ENCODE results near the gene TMEM9B.

The TMEM9B gene

DNA sequence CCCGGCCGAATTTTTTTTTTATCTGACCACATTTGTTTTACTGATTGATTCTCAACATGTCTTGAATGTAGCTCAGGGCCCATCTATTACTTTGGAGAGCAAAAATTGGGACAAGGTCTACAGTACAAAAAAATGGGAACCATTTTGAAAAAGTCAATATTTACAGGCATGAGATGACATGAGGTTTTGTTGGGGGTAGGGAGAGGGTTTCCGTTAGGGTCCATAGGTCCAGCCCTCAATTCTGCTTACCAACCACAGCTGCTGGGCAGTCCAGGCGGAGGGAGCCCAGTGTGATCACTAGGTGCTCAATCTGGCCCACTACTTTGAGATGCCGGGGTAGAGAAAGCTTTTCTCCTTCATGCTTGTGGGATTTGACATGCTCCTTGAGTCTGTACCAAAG is 21.2 kb upstream of the TMEM9B start:
- TF ChIP-seq, protein P1, sequence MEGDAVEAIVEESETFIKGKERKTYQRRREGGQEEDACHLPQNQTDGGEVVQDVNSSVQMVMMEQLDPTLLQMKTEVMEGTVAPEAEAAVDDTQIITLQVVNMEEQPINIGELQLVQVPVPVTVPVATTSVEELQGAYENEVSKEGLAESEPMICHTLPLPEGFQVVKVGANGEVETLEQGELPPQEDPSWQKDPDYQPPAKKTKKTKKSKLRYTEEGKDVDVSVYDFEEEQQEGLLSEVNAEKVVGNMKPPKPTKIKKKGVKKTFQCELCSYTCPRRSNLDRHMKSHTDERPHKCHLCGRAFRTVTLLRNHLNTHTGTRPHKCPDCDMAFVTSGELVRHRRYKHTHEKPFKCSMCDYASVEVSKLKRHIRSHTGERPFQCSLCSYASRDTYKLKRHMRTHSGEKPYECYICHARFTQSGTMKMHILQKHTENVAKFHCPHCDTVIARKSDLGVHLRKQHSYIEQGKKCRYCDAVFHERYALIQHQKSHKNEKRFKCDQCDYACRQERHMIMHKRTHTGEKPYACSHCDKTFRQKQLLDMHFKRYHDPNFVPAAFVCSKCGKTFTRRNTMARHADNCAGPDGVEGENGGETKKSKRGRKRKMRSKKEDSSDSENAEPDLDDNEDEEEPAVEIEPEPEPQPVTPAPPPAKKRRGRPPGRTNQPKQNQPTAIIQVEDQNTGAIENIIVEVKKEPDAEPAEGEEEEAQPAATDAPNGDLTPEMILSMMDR (IDR thresholded peaks at IDR 0.05) = no peak

DNA sequence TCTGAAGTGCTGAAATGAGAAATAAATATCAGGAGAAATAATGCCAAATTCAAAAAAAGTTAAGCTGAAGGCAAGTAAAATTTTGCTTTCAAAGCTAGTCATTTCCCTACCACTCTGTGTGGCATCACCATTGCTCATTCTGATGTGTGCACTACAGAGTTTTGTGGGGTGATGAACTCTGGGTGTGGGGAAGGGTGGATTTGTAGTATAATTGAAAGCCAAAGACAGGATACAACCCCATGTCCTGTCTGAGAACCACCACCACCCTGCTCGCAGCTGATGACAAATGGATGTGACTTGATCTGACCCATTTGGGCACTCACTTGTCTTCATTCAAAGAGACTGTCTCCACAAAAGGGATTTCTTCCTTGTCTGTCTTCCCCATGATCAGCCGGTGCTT is 19.3 kb upstream of the TMEM9B start:
- TF ChIP-seq, protein P1 (IDR thresholded peaks at IDR 0.05) = no peak

DNA sequence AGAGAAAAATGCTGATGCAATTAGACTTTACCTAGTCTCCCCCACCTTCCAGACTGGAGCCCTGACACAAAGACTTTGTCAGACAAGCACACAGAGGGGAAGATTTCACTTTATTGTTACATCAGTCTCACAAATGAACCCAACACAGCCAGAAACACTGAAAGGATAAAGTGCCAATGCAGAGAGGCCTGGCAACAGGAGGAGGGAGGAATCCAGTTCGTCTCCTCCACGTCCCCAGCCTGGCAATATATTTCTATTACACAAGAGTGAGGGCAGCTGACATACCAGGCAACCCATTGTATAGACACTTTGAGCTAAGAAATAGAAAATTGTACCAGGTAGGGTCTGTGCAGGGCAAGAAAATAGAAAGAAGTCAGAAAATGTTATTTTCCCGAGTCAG is 16.2 kb upstream of the TMEM9B start:
- TF ChIP-seq, protein P1 (IDR thresholded peaks at IDR 0.05) = no peak

- TF ChIP-seq, protein P1 (IDR thresholded peaks at IDR 0.05) = no peak
Measured at GRCh38 chr11:8973121-8973520, 8.9 kb upstream of the TMEM9B start.

- TF ChIP-seq, protein P1 (IDR thresholded peaks at IDR 0.05) = no peak
Measured at GRCh38 chr11:8971924-8972316, 7.7 kb upstream of the TMEM9B start.

DNA sequence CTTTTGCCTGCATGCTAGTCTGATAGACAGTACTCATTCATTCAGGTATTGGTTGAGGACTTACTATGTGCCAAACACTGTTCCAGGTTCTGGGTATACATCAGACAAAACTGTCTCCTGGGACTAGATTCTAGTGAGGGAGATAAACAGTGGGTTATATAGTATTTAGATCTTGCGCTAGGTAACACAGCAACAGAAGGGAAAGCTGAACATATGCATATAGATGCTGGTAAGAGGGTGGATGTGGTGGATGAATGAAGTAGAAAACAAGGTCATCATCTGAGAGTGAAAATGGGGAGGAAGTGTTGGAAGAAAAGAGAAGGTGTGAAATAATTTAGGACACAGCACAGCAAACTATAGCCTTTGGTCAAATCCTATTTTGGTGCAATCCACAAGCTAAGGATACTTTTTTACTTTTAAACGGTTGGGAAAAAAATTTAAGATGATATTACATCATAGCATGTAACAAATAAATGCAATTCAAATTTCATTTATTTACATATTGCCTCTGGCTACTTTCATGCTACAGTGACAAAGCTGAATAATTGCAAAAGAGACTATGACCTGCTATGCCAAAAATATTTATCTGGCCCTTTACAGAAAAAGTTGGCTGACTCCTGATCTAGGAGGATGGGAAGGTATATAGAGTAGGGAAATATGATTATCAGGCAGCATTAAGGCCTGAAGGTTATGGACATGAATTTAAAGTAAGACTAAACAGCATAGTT is 7.1 kb upstream of the TMEM9B start:
- TF ChIP-seq, protein P1 (IDR thresholded peaks at IDR 0.05) = no peak

DNA sequence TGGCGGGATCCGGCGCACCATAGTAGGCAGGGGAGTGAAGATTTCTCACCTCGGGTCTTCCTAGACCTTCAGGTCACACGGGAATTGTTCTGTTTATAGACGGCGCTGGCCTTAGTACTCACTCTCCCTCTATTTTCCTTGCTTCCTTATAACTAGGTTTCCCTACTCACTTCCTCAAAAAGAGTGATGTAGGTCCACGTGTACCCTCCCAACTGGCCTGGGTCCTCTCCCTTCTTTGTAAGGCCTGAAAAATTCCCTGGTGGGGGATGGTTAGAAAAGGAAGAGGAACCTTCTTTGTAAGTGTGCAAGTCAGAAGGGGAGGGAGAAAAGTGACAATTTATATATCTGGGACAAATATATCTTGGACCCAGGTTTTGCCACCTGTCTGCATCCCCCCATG is 2.9 kb upstream of the TMEM9B start:
- TF ChIP-seq, protein P1 (IDR thresholded peaks at IDR 0.05) = no peak

All from LNCAP (cell line).